NCI-H446 (cell line): ENCODE data around the gene PIK3R2.
A peak's percentile ranks its signal among the peaks of the same experiment; 100 is the strongest.
"Not testable (repeated sequence)": the region's sequence is repeated elsewhere in the genome, so short reads cannot be mapped to it uniquely, and the experiment has no call there.

Experiments used
- DNase-seq, 2 experiments: peaks; one replicate each; lab custom pipeline; 2025; lab: John Stamatoyannopoulos, UW

Gene PIK3R2

DNA sequence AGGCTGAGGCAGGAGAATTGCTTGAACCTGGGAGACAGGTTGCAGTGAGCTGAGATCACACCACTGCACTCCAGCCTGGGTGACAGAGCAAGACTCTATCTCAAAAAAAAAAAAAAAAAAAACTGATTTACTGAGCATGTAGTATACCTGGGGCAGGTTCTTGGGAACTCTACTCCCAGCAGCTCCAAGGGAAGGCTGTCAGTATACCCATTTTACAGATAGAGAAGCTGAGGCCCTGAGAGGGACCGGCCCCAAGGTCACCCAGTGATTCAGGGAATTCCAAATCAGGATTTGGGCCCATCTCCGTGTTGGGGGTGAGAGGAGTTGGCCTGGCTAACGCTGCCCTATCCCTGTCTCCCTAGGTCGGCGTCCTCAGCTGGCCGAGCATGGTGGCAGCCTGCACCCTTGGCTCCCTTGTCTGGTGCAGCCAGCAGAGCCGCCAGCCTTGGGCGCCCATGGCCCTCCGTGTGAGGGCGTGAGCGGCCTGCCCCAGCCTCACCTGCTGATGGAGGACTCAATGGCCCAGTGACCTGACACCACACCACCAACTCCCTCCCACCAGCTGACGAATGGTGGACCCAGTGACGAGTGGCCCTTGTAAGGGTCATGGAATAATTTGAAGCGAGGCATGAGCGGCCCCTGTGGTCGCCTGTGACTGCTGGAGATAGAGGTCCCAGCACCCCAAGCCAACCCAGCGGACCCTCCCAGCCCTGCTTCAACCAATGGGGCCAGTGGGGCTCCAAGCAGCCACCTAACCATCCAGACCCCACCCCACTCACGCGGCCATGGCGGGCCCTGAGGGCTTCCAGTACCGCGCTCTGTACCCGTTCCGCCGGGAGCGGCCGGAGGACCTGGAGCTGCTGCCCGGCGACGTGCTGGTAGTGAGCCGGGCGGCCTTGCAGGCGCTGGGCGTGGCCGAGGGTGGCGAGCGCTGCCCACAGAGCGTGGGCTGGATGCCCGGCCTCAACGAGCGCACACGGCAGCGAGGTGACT lies 2.4 kb downstream of the PIK3R2 start:
- DNase-seq = no peak

DNA sequence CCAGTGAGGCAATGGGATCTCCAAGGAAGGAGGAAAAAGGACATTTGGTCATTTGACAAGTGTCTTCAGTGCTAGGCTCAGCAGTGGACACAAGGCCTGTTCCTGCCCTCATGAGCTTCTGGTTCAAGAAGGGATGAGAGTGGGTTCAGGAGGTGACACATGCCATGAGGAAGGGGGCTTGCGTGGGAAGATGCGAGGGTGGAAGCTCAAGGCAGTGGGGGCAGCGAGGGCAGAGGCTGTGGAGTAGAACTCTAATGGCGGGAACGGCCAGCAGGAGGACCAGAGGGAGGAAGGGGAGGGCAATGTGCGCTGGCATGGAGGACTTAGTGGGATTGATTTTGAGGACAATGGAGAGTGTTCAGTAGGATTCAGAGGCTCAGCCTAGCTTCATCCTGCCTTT lies 3.3 kb downstream of the PIK3R2 start:
- DNase-seq = no peak

DNA sequence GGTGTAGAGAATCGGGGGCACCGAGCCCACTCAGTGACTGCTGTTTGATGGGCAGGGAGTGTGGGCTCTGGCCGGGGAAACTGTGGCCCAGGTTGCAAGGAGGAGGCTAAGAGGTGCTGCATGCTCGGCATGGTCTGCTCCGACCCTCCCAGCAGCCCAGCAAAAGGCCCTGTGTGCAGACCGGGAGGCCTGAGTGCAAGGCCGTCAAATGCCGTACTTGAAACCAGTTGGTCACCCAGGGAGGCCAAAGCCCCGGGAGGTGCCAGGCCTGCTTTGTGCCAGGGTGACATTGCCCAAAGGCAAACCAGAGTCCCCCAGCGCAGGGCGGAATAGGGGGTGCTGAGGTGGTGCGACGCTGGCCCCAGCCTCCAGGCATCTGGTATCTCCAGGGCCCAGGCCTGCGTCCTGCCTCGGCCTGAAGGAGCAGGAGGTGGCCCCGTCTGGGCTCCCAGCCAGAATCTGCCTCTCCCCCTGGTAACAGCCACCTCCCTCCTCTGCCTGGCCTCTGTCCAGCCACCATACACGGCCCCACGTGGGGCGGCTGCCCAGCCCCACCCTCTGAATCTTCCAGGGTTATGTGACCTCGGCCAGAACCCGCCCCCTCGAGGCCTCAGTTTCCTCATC lies 4.0 kb downstream of the PIK3R2 start:
- DNase-seq = peak; percentile 94 to 99

DNA sequence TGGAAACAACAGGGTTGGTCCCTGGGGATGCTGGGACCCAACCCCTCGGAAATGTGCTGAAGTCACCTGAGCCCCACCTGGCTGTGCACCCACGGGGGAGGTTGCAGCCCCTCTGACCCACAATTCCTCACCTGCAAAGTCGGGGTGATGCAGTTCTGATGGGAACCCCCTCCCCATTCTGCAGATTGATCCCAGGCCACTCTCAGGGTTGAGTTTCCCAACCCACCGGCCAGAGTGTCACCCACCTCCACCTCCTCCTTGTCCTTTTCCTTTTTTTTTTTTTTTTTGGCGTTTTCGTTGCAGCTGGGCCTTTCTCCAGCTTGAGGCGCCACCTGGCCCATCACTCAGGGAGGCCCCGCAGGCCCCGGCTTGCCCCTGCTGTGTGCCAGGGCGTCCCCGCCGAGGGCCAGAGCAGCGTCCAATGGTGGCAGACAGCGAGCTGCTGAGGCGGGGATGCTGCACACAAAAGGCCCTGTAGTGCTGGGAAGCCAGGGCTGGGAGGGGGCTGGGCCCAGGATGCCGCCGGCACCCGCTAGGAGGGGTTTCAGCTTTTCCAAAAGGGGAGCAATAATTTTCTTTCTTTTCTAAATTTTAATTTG lies 4.6 kb downstream of the PIK3R2 start:
- peak; percentile 93 to 97 for DNase-seq

GRCh38 chr19:18158467-18158866 lies 5.5 kb downstream of the PIK3R2 start:
- no peak for DNase-seq

- DNase-seq = not testable (repeated sequence)
Observed at GRCh38 chr19:18159059-18159616, 6.2 kb downstream of the PIK3R2 start.

DNA sequence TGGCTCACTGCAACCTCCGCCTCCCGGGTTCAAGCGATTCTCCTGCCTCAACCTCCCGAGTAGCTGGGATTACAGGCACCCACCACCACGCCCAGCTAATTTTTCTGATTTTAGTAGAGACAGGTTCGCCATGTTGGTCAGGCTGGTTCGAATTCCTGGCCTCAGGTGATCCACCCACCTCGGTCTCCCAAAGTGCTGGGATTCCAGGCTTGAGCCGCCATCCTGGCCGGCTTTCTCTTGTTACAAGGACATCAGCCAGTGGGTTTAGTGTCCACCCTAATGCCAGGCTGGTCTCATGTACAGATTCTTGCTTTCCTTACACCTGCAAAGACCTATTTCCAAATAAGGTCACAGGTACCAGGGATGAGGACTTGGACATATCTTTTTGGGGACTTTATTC lies 6.8 kb downstream of the PIK3R2 start:
- DNase-seq = no peak

GRCh38 chr19:18160493-18160970 lies 7.6 kb downstream of the PIK3R2 start:
- no peak for DNase-seq

GRCh38 chr19:18160971-18161635 lies 8.1 kb downstream of the PIK3R2 start:
- DNase-seq = peak; percentile 13 to 70

DNA sequence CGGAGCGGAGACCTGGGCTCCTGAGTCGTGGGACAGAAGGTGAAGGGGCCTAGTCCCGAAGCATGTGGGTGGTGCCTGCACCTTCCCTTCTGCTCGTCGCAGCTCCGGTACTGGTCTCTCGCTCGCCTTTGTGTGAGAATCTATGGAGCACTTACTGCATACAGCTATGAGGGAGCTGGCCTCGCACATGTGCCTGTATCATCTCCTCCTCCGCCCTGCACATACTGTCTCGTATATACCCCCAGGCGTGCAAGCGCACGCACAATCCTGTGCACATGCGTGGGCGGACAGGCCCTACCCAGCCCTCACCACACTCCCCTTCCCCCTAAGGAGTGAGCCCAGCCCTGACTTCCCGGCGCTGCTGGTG lies 8.7 kb downstream of the PIK3R2 start:
- no peak for DNase-seq

GRCh38 chr19:18164072-18164471 lies 11.1 kb downstream of the PIK3R2 start:
- no peak for DNase-seq

DNA sequence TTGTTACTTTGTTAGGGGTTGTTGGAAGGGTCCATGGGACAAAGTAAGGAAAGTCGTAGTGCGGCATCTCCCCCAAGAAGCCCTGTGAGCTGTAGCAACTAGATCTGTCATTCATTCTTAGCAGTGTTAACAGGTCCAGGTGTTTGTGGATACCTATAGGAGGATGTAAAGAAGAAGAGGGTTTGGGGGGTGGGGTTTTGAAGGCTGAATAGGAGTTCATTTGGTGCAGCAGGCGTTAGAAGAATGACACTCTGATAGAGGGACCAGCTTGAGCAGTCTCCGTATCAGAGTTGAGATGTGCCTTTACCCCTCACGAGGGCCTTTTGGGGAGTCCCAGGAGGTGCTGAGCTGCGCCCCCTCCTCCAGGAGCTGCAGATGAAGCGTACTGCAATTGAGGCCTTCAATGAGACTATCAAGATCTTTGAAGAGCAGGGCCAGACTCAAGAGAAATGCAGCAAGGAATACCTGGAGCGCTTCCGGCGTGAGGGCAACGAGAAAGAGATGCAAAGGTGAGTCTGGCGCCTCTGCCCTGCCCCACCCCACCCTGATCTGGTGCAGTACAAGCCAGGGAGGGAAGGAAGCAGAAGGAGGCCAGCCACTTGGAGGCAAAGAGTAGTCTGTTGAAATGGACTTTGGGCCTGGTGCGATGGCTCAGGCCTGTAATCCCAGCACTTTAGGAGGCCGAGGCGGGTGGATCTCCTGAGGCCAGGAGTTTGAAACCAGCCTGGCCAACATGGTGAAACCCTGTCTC lies 13.0 kb downstream of the PIK3R2 start:
- no peak for DNase-seq

- no peak for DNase-seq
Observed at GRCh38 chr19:18167011-18167410, 14.0 kb downstream of the PIK3R2 start.

DNA sequence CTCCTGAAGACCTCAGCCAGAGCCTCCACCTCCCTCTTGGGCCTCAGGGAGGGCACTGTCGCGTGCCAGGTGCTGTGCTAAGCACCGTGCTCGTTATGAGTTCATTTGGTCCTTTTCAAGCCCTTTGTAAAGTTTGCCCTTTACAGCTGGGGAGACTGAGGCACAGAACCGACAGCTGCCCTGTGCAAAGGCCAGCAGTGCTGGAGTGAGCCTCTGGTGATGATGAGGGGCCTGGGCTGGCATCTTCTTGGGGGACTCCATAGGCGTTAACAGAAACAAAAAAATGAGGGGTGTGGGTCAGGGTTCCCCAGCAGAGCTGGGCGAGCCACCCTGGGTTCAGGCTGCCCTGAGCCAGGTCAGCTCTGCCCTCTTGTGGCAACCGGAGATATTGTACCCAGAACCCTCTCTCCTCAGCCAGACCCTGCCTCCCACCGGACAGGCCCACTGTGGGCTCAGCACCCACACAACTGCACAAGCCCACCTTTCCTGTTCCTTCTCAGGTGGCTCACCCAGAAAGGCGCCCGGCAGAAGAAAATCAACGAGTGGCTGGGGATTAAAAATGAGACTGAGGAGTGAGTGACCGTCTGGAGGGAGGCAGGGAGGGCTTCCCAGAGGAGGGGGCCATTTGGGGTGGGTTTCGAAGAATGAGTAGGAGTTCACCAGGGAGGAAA lies 15.1 kb downstream of the PIK3R2 start:
- peak in 1 of 2 experiments; percentile 40 for DNase-seq

DNA sequence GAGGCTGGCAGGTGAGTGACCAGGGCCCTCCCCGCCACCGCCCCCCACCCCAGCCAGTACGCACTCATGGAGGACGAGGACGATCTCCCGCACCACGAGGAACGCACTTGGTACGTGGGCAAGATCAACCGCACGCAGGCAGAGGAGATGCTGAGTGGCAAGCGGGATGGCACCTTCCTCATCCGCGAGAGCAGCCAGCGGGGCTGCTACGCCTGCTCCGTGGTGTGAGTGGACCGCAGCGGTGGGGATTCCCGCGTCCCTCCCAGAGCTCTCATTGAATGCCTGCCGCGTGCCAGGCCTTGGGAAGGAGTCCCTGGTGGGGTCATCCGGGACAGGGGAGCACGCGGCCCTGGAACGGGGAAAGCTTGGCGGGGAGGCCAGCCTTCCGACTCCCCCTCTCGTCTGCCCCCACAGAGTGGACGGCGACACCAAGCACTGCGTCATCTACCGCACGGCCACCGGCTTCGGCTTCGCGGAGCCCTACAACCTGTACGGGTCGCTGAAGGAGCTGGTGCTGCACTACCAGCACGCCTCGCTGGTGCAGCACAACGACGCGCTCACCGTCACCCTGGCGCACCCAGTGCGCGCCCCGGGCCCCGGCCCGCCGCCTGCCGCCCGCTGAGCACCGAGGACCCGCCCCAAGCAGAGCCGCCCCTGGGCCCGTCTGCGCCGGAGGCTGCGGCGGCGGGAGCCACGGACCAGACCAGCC lies 15.9 kb downstream of the PIK3R2 start:
- DNase-seq = no peak

- DNase-seq = no peak
Observed at GRCh38 chr19:18170714-18171255, 17.8 kb downstream of the PIK3R2 start.

GRCh38 chr19:18171605-18172327 lies 18.8 kb downstream of the PIK3R2 start:
- no peak for DNase-seq

- DNase-seq = no peak
Observed at GRCh38 chr19:18172331-18173053, 19.5 kb downstream of the PIK3R2 start.
